ENCODE measurements around the gene SPAG16. TPM values are rescaled to one million over a fixed set of nuclear protein-coding genes. Genes with fewer than 3 reads are reported as not detected.

The SPAG16 gene
- polyA plus RNA-seq, 1 donor = 53.7 TPM

GRCh38 chr2:213422211-213422610 is 137.9 kb downstream of the SPAG16 start:
- Histone ChIP-seq H3K9me3 (ENCODE audit: control insufficient read depth, low read depth, low read length) (peaks cover 3% of the 10 kb centered on the region), H3K4me1 (ENCODE audit: control insufficient read depth, insufficient read depth, low read length) (no peaks in the 10 kb centered on the region), H3K27ac (ENCODE audit: low read length) (no peak overlapping the region), H3K4me3 (ENCODE audit: low read length) (no peak overlapping the region), H3K27me3 (ENCODE audit: control insufficient read depth, insufficient read depth, low read length) (no peaks in the 10 kb centered on the region), H3K36me3 (ENCODE audit: control insufficient read depth, insufficient read depth, low read length) (no peaks in the 10 kb centered on the region)
- DNase-seq = no peak
- no CpG with 5 or more reads among the region's 2 CpGs for WGBS (ENCODE audit: insufficient coverage, low lambda C conversion rate)

- Histone ChIP-seq H3K27ac (ENCODE audit: low read length) (no peak overlapping the region), H3K4me1 (ENCODE audit: control insufficient read depth, insufficient read depth, low read length) (no peaks in the 10 kb centered on the region), H3K36me3 (ENCODE audit: control insufficient read depth, insufficient read depth, low read length) (no peaks in the 10 kb centered on the region), H3K27me3 (ENCODE audit: control insufficient read depth, insufficient read depth, low read length) (no peaks in the 10 kb centered on the region), H3K9me3 (ENCODE audit: control insufficient read depth, low read depth, low read length) (peaks cover 10% of the 10 kb centered on the region), H3K4me3 (ENCODE audit: low read length) (no peak overlapping the region)
- no CpG with 5 or more reads among the region's 1 CpG for WGBS (ENCODE audit: insufficient coverage, low lambda C conversion rate)
- DNase-seq = no peak
Measured at GRCh38 chr2:213425618-213426017, 141.4 kb downstream of the SPAG16 start.

- no peak overlapping the region for H3K4me3 ChIP-seq (ENCODE audit: low read length)
- H3K36me3 ChIP-seq (ENCODE audit: control insufficient read depth, insufficient read depth, low read length) = no peaks in the 10 kb centered on the region
- no peaks in the 10 kb centered on the region for H3K27me3 ChIP-seq (ENCODE audit: control insufficient read depth, insufficient read depth, low read length)
- peaks cover 16% of the 10 kb centered on the region for H3K9me3 ChIP-seq (ENCODE audit: control insufficient read depth, low read depth, low read length)
- no peaks in the 10 kb centered on the region for H3K4me1 ChIP-seq (ENCODE audit: control insufficient read depth, insufficient read depth, low read length)
- no peak for DNase-seq
- H3K27ac ChIP-seq (ENCODE audit: low read length) = no peak overlapping the region
- 67% methylated on average over 1 of the region's 2 CpGs for WGBS (ENCODE audit: insufficient coverage, low lambda C conversion rate)
Measured at GRCh38 chr2:213429516-213429915, 145.3 kb downstream of the SPAG16 start.

- Histone ChIP-seq H3K4me1 (ENCODE audit: control insufficient read depth, insufficient read depth, low read length) (no peaks in the 10 kb centered on the region), H3K9me3 (ENCODE audit: control insufficient read depth, low read depth, low read length) (no peaks in the 10 kb centered on the region), H3K4me3 (ENCODE audit: low read length) (no peak overlapping the region), H3K36me3 (ENCODE audit: control insufficient read depth, insufficient read depth, low read length) (no peaks in the 10 kb centered on the region), H3K27ac (ENCODE audit: low read length) (no peak overlapping the region), H3K27me3 (ENCODE audit: control insufficient read depth, insufficient read depth, low read length) (no peaks in the 10 kb centered on the region)
- no CpG with 5 or more reads among the region's 2 CpGs for WGBS (ENCODE audit: insufficient coverage, low lambda C conversion rate)
- peak in 1 of 2 donors; percentile 36 for DNase-seq
Measured at GRCh38 chr2:213443921-213444320, 159.7 kb downstream of the SPAG16 start.

- H3K27me3 ChIP-seq (ENCODE audit: control insufficient read depth, insufficient read depth, low read length) = no peaks in the 10 kb centered on the region
- peaks cover 2% of the 10 kb centered on the region for H3K9me3 ChIP-seq (ENCODE audit: control insufficient read depth, low read depth, low read length)
- DNase-seq = peak; percentile 71 to 87
- 60% methylated on average over 2 of the region's 12 CpGs for WGBS (ENCODE audit: insufficient coverage, low lambda C conversion rate)
- H3K4me3 ChIP-seq (ENCODE audit: low read length) = no peak overlapping the region
- peak overlapping the region; percentile 64 for H3K27ac ChIP-seq (ENCODE audit: low read length)
- peaks cover 10% of the 10 kb centered on the region for H3K4me1 ChIP-seq (ENCODE audit: control insufficient read depth, insufficient read depth, low read length)
- no peaks in the 10 kb centered on the region for H3K36me3 ChIP-seq (ENCODE audit: control insufficient read depth, insufficient read depth, low read length)
Measured at GRCh38 chr2:213451542-213452239, 167.4 kb downstream of the SPAG16 start.

GRCh38 chr2:213455316-213456008 is 171.2 kb downstream of the SPAG16 start:
- Histone ChIP-seq H3K27ac (ENCODE audit: low read length) (no peak overlapping the region), H3K4me3 (ENCODE audit: low read length) (no peak overlapping the region), H3K9me3 (ENCODE audit: control insufficient read depth, low read depth, low read length) (no peaks in the 10 kb centered on the region), H3K4me1 (ENCODE audit: control insufficient read depth, insufficient read depth, low read length) (peaks cover 10% of the 10 kb centered on the region), H3K36me3 (ENCODE audit: control insufficient read depth, insufficient read depth, low read length) (no peaks in the 10 kb centered on the region), H3K27me3 (ENCODE audit: control insufficient read depth, insufficient read depth, low read length) (no peaks in the 10 kb centered on the region)
- DNase-seq = no peak
- no CpG with 5 or more reads among the region's 5 CpGs for WGBS (ENCODE audit: insufficient coverage, low lambda C conversion rate)

GRCh38 chr2:213475433-213475832 is 191.2 kb downstream of the SPAG16 start:
- no peaks in the 10 kb centered on the region for H3K9me3 ChIP-seq (ENCODE audit: control insufficient read depth, low read depth, low read length)

GRCh38 chr2:213476641-213477040 is 192.4 kb downstream of the SPAG16 start:
- Histone ChIP-seq H3K4me3 (ENCODE audit: low read length) (no peak overlapping the region), H3K4me1 (ENCODE audit: control insufficient read depth, insufficient read depth, low read length) (no peaks in the 10 kb centered on the region), H3K36me3 (ENCODE audit: control insufficient read depth, insufficient read depth, low read length) (no peaks in the 10 kb centered on the region), H3K27me3 (ENCODE audit: control insufficient read depth, insufficient read depth, low read length) (no peaks in the 10 kb centered on the region), H3K27ac (ENCODE audit: low read length) (no peak overlapping the region), H3K9me3 (ENCODE audit: control insufficient read depth, low read depth, low read length) (no peaks in the 10 kb centered on the region)
- no peak for DNase-seq
- 100% methylated on average over 1 of the region's 4 CpGs for WGBS (ENCODE audit: insufficient coverage, low lambda C conversion rate)

More at GRCh38 chr2:213475433-213475832, 191.2 kb downstream of the SPAG16 start:
- no peaks in the 10 kb centered on the region for H3K36me3 ChIP-seq (ENCODE audit: control insufficient read depth, insufficient read depth, low read length)
- H3K27me3 ChIP-seq (ENCODE audit: control insufficient read depth, insufficient read depth, low read length) = no peaks in the 10 kb centered on the region
- no peak overlapping the region for H3K4me3 ChIP-seq (ENCODE audit: low read length)
- no peak for DNase-seq
- H3K27ac ChIP-seq (ENCODE audit: low read length) = no peak overlapping the region
- no peaks in the 10 kb centered on the region for H3K4me1 ChIP-seq (ENCODE audit: control insufficient read depth, insufficient read depth, low read length)

GRCh38 chr2:213490087-213490486 is 205.8 kb downstream of the SPAG16 start:
- DNase-seq = peak in 1 of 2 donors; percentile 31
- Histone ChIP-seq H3K9me3 (ENCODE audit: control insufficient read depth, low read depth, low read length) (no peaks in the 10 kb centered on the region), H3K27me3 (ENCODE audit: control insufficient read depth, insufficient read depth, low read length) (no peaks in the 10 kb centered on the region), H3K36me3 (ENCODE audit: control insufficient read depth, insufficient read depth, low read length) (no peaks in the 10 kb centered on the region), H3K27ac (ENCODE audit: low read length) (no peak overlapping the region), H3K4me3 (ENCODE audit: low read length) (no peak overlapping the region), H3K4me1 (ENCODE audit: control insufficient read depth, insufficient read depth, low read length) (peaks cover 6% of the 10 kb centered on the region)

- Histone ChIP-seq H3K27ac (ENCODE audit: low read length) (no peak overlapping the region), H3K4me1 (ENCODE audit: control insufficient read depth, insufficient read depth, low read length) (peaks cover 14% of the 10 kb centered on the region), H3K36me3 (ENCODE audit: control insufficient read depth, insufficient read depth, low read length) (no peaks in the 10 kb centered on the region), H3K27me3 (ENCODE audit: control insufficient read depth, insufficient read depth, low read length) (no peaks in the 10 kb centered on the region), H3K4me3 (ENCODE audit: low read length) (no peak overlapping the region), H3K9me3 (ENCODE audit: control insufficient read depth, low read depth, low read length) (no peaks in the 10 kb centered on the region)
- WGBS (ENCODE audit: insufficient coverage, low lambda C conversion rate) = 20% methylated on average over 1 of the region's 1 CpG
- peak; percentile 33 to 79 for DNase-seq
Measured at GRCh38 chr2:213491376-213491775, 207.1 kb downstream of the SPAG16 start.

GRCh38 chr2:213496226-213496625 is 212.0 kb downstream of the SPAG16 start:
- Histone ChIP-seq H3K4me1 (ENCODE audit: control insufficient read depth, insufficient read depth, low read length) (peaks cover 14% of the 10 kb centered on the region), H3K27ac (ENCODE audit: low read length) (peak overlapping the region; percentile 71), H3K27me3 (ENCODE audit: control insufficient read depth, insufficient read depth, low read length) (no peaks in the 10 kb centered on the region), H3K36me3 (ENCODE audit: control insufficient read depth, insufficient read depth, low read length) (no peaks in the 10 kb centered on the region), H3K9me3 (ENCODE audit: control insufficient read depth, low read depth, low read length) (no peaks in the 10 kb centered on the region), H3K4me3 (ENCODE audit: low read length) (no peak overlapping the region)
- DNase-seq = peak; percentile 60 to 84
- 33% methylated on average over 1 of the region's 2 CpGs for WGBS (ENCODE audit: insufficient coverage, low lambda C conversion rate)

Measured in large intestine (tissue), 3 donors.